NCI-H1694 treated with DMSO at 0.1 percent for 48 hours (cell line): Measurements from ENCODE around the gene RASA3.

Source experiments
- DNase-seq: peaks from one replicate; lab custom pipeline; 2025; lab: John Stamatoyannopoulos, UW

Gene RASA3

DNA sequence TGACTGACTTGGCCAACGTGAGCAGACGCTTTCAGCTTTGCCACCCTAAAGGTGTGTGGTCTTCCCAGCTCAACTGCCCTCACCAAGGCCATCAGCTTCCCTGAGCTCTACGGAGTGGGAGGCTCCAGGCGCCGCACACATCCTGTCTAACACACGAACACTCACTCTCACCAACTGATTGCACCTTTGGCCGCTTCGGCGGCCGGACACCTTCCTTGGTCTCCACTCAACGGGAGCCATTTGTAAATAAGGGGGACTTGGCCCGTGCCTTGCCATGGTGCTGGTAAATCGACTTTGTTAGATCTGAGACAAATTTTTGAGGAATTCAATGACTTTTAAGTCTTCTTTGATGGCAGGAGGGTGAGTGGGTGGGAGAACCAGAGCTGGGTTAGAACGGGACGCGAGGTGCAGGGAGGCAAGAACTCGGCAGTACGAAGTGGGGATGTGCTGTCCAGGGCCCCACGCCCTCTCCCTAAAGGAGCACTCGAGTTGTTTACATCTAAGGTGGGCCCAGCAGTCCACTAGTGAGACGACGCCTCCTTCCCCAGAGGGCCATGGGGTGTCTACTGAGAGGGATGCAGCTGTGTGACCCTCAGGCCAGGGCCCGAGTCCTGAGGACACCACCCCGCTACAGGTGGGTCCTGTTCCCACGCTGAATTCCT is 163.0 kb downstream of the RASA3 start:
- DNase-seq, result no peak

DNA sequence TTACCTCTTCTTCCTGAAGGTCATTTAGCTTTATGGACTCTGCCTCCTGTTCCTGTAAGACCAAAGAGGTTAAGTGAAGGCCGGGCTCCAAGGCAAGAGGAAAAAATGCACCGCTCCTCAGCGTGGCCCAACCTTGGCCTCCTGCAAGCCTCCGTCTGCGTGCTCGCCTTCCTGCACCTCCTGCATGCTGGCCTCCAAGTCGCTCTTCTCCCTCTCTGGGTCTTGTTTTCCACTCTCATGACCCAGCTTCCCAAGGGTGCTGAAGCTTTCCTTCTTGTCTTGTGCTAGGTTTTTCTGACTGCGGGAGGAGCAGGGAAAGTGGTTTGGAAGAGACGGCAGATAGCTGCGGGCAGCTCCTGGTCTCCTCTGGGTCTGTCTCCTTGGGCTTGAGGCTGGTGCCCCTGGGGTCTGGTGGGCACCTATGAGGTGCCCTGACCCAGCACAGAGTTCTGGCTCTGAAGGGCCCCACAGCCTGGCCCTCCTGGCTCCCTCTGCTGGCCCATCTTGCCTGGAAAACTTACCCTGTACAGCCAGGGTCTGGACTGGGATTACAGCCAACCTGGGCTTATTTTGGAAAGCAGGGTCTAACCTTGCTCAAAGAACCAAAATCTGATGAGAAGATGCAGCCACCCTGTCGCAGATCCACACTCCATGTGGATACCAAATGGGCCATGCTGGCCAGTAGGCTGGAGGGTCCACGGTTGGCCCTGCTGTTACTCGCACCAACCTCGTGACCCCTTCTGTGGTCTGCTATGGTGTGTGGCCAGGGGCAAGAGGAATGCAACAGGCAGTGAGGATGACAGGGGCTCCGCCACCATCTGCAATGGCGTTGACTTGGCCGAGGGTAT is 163.7 kb downstream of the RASA3 start:
- no peak for DNase-seq

DNA sequence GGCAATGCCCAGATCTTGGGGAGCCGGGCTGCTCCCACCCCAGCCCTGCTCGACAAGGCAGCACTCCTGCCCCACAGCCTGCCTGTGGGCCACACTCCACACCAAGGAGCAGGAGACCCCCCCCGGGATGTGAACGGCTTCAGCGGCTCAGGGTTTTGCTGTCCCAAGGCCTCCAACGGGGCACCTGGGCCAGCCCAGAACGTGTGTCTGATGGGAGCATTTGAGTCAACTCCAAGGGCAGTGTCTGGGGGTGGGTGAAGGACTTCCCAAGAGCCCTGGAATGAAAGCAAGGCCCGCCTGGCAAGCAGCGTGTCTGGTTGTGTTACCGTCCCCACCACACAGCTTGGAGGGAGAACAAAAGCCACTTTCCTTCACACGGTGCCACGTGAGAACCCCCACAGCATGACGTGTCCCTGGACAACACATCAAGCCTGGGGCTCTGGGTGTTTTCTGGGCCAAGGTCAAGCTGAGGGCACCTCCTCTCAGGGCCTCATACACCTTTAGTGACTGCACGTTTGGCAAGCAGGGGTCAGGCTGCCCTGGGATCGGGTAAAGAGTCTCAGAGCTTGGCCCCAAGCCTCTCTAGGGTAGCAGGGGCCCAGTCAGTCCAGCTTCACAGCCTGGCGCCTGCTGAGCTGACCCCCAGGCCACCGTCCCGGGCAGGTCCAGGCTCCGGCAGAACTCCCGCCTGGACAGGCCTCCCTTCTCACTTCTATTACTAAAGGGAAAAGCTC is 164.5 kb downstream of the RASA3 start:
- DNase-seq, result no peak

DNA sequence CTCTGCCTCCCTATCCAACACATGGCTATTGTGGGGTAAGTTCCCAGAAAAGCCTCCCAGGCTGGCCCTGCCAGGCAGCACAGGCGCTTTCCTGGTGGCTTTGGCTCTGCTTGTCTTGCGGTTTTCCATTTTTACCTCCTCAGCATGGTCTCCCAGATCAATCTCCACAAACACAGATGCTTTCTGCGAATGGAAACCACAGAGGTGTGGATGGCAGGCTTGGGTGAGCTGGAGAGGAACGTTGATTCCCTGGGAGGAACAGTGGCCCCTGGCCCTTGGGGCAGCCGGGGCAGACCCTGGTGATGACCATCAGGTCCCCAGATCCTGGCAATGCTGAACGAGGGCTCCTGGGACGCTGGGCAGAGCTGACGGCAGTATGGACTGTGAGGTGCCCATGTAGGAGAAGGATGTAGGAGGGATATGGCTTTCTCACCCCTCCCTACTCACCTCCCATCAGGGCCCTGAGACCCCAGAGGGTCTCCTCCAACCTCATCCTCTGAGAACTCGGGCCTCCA is 165.2 kb downstream of the RASA3 start:
- DNase-seq, result no peak

DNA sequence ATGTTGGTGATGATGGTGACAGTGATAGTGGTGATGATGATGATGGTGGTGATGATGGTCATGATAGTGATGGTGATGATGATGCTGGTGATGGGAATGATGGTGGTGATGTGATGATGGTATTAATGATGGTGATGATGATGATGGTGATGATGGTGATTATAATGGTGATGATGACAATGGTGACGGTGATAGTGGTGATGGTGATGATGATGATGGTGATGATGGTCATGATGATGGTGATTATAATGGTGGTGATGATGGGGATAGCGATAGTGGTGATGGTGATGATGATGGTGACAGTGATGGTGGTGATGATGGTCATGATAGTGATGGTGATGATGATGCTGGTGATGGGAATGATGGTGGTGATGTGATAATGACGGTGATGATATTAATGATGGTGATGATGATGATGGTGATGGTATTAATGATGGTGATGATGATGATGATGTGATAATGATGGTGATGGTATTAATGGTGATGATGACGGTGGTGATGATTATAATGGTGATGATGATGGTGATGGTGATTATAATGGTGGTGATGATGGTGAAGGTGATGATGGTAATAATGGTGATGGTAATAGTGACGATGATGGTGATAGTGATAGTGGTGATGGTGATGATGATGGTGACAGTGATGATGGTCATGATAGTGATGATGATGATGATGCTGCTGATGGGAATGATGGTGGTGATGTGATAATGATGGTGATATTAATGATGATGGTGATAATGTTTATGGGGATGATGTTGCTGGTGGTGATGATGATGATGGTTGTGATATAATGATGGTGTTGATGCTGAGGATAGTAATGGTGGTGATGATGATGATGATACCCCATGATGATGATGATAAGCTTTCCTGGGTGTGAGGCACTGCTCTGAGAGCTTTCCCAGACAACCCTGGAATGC is 166.2 kb downstream of the RASA3 start:
- no peak for DNase-seq

DNA sequence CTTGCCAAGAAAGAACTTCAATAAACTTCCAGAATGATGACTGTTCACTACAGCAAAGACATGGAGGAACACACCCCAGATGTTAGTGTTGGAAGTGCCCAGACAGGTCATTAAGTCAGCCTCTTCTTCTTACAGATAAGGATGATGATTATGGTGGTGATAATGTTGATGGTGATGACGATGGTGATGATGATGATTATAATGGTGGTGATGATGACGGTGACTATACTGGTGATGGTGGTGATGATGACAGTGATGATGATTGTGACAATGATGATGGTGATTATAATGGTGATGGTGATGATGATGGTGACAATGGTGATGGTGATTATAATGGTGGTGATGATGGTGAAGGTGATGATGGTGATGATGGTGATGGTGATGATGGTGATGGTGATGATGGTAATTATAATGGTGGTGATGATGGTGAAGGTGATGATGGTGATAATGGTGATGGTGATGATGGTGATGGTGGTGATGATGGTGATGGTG is 167.0 kb downstream of the RASA3 start:
- no peak for DNase-seq

DNA sequence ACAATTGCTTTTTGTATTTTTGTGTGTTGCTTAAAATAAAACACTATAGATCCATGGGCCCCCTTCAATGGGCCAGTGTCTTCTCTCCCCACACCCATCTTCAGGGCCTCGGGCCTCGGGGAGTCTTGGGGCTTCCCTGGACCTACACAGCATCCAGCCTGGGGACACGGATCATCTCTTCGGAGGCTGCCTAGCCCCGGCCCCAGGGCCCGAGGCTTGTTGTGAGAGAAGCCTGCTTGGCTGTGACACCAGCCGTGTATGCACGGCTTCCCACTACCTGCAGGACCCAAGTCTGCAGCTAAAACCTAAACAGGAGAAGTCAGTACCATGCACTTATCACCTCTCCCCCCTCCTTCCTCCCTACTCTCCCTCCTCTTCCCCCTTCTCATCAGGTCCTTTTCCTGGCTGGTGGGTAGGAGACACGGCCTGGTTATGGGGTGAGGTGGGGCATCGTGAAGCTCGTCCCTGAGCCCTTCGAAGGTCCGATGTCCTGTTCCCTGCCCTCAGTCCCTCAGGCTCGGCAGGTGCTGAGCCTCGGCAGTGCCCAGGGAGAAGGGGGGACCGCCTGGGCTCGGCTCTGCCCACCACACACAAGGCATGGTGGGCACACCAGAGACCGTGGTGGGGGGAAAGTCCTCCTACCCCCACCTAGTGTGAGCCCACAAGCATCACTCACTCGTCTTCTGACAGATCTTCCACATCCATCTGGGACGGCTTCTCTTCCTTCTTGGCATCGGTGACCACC is 168.0 kb downstream of the RASA3 start:
- no peak for DNase-seq

DNA sequence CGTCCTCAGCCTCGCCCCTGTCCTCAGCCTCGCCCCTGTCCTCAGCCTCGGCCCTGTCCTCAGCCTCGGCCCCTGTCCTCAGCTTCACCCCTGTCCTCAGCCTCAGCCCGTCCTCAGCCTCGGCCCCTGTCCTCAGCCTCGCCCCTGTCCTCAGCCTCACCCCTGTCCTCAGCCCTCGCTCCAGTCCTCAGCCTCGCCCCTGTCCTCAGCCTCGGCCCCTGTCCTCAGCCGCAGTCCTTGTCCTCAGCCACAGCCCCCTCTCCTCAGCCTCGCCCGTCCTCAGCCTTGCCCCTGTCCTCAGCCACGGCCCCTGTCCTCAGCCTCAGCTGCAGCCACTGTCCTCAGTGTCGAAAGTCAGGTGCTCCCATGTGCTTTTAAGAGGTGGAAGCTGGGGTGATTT is 169.0 kb downstream of the RASA3 start:
- DNase-seq, result no peak

DNA sequence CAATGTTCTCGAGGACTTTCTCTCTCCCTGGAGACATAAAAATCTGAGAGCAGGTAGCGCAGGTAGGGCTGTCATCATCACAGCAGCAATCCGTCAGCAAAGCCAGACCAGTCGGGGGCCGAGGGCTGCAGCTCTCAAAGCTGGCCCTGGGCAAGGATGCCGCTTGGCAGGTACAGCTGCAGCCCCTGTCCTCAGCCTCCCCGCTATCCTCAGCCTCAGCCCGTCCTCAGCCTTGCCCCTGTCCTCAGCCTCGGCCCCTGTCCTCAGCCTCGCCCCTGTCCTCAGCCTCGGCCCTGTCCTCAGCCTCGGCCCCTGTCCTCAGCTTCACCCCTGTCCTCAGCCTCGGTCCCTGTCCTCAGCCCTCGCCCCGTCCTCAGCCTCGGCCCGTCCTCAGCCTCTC is 169.4 kb downstream of the RASA3 start:
- DNase-seq, result no peak

DNA sequence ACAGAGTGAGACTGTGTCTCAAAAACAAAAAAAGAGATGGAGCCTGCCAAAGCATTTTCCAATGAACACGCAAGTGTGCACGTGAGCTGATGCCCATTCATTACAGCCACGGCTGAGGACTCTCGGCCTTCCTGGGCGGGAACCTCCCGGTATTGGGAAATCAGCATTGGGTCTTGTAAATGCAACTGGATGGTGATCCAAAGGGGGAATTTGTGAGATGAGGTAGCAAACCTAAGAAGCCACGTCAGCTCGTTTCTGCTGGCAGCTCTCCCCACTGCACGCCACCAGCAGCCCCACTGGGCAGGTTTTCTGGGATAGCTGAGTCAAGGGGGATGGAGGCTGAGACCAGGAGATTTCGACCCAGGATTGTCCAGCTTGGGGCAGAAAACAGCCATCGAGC is 170.0 kb downstream of the RASA3 start:
- DNase-seq, result no peak

DNA sequence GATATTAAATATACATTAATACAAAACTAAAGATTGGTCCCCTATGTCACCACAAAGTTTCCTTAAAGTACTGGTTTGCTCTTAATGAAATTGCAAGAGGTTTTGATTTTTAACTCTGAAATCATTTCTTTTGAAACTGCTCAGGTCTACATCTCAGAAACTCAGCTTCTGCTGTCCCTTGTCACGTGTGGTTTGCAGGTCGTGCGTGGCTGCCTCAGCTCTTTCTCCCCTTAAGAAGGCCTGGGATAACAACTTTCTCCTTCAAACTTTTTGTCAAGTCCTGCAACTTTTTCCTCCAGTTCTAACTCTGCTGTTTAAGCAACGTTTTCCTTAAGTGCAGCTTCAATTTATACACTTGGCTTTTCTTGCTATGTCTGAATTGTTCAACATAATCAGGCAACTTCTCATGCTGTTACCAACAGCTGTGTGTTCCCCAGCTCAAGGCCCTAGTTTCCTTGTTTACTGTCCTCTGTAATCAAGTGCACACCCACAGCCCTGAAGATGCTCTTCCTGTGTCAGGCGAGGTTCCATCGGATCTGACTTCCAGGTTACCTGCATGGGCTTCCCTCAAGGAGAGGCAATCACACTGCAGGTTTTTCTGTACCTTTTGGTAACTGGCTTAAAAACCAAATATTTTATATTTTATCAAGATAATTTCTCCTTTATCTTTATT is 172.0 kb downstream of the RASA3 start:
- no peak for DNase-seq

DNA sequence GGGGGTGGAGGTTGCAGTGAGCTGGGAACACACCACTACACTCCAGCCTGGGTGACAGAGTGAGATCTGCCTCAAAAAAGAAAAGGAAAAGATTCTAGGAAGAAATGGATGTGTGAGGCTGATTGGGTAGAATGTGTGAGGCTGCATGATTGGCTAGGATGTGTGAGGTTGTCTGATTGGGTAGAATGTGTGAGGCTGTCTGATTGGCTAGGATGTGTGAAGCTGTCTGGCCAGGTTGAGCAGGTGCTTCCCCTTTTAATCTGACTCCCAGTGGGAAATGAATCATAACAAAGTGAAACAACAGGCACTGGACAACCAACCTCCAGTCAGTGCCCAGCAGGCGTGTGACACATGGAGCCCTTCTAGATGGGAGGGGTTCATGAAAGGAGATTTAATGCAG is 173.2 kb downstream of the RASA3 start:
- DNase-seq, result no peak

DNA sequence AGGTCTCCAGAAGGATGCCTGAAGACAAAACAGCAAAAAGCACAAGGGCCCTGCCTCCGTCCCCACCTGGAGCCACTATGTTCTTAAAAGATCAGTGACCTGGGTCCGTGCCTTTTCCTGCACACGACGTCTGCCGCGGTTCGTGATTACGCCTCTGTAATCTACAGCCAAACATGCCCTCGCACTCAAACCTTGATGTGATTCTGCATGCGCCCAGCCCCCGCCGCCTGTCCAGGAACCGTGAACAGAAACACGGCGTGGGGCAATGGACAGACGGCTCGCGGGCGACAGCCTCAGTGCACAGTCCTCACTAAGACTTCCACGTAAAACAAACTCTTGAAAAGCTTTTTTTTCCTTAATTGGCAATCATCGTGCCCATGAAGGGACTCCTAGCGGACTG is 174.1 kb downstream of the RASA3 start:
- DNase-seq, result no peak

DNA sequence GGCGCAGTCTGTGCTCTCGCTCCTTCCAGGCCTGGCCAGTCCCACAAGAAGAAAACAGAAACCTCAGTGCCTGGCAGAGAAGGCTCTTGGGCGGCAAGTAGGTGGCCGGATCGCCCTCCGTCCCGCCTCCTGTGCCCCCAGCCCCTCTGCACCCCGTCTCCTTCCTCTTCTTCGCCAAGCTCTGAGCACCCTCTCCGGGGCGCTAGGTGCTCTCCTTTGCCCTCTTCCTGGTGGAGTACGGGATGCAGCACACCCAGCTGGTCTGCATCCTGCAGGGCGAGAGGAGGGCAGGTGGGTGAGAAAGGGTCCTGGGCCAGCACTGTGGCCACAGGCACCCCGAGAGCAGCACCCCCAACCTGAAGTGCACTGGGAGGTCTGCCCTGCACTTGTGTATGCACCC is 175.9 kb downstream of the RASA3 start:
- DNase-seq, result no peak

DNA sequence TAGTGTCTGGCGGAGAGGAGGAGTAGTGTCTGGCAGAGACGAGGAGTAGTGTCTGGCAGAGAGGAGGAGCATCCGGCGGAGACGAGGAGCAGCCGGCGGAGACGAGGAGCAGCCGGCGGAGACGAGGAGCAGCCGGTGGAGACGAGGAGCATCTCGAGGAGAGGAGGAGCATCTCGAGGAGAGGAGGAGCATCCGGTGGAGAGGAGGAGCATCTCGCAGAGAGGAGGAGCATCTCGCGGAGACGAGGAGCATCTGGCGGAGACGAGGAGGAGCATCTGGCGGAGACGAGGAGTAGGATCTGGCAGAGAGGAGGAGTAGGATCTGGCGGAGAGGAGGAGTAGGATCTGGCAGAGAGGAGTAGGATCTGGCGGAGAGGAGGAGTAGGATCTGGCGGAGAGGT is 176.7 kb downstream of the RASA3 start:
- no peak for DNase-seq

DNA sequence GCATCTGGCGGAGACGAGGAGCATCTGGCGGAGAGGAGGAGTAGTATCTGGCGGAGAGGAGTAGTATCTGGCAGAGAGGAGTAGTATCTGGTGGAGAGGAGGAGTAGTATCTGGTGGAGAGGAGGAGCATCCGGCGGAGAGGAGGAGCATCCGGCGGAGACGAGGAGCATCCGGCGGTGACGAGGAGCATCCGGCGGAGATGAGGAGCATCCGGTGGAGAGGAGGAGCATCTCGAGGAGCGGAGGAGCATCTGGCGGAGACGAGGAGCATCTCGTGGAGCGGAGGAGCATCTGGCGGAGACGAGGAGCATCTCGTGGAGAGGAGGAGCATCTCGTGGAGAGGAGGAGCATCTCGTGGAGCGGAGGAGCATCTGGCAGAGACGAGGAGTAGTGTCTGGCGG is 177.2 kb downstream of the RASA3 start:
- DNase-seq, result no peak

DNA sequence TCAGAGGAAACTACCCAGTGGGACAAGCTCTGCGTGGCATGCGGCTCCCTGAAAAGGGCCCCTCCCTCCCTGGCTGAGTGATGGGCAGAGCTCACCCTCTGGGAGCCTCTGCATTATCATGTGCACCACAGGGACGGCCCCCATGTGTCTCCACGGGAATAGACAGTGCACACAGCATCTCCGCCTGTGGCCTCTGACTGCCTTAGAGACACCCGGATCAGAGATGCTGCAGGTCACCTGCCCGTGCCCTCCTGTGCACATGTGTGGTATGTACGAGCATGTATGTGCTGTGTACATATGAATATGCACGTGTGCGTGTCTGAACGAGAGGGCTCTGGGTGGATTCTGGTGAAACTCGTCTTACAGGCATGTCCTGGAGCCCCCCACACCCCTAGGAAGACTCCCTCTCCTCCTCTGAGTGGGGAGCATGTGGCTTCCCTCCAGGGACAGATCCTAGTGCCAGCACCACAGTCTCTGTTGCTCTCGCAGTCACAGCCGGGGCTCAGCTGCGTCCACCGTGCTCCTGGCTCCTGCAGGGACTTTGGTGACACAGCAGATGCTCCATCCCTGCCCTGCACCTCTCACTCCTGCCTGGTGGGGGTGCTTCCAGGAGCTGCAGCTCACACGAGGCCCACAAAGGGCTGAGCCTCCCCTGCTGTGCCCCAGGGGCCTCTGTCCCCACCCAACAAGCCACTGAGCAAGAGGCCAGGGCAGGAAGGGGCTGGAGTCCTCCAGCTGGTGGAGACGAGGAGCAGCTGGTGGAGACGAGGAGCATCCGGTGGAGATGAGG is 178.2 kb downstream of the RASA3 start:
- peak; percentile 10 for DNase-seq

DNA sequence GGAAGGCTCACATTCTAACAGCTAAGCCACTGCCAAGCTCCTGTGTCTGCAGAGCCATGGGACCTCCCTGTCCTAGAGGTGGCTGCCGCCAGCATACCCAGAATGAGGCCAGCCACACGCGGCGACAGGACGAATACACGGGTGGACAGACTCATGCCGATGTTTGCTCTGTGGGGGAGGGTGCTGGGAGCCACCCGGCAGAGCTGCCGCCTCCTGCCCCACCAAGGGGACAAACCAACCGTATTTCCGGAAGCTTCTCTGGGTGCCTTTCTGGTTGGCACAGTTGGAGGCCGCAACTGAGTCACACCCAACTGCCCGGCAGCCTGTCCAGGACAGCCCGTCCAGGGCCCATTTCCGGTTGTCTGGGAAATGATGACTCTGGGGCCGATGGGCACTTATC is 178.9 kb downstream of the RASA3 start:
- DNase-seq, result no peak

DNA sequence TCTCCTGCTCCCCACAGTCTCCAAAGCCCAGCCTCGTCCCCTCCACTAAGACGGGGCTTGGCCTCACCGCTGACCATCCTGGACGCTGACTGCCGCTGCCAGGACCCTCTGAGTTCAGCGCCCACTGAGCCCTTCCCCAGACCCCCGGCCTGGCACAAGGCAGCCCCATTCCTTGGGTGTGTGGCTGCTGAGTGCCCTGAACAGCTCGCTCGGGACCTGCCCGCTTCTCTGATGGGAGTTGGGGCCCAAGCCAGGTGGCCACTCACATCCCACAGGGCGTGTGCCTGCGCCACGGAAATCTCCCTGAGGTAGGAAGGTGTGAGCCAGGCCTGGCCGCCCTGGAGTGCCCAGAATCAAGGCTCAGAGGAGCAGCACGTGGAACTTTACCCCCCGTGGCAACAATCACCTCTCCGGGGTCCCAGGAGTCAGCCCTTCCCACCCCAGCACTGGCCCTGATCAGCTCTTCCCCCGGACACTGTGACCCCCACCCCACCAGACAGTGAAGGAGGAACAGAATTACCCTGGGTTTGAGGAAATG is 179.4 kb downstream of the RASA3 start:
- DNase-seq, result no peak
